IMR-90 (cell line): ENCODE measurements around the gene SLC51A. TPM values are rescaled to one million over a fixed set of nuclear protein-coding genes. Genes with fewer than 3 reads are reported as not detected.

Source experiments
- ATAC-seq: fragments of 200-7000 bp; cut with Tn5 transposase; 2 replicates; pipeline ENCODE4 v1.9.1; 2020; ENCODE audit warnings: low read depth, mild to moderate bottlenecking, moderate library complexity
- BruUV-seq: library from RNA; stranded (reverse); fragments of 400-500 nt; replicated peaks from 2 replicates; lab custom pipeline; 2021; lab: Mats Ljungman, UMichigan
- CTCF ChIA-PET: fragments of 300-600 bp; formaldehyde crosslinking; extraction: SDS; loops from one replicate; lab custom pipeline; 2021; ENCODE audit warnings: antibody characterized with exemption; lab: Yijun Ruan, JAX
- POLR2A ChIA-PET: fragments of 300-600 bp; sonication (Branson Sonifier 250); formaldehyde crosslinking; loops from one replicate; lab custom pipeline; 2022; ENCODE audit warnings: antibody characterized with exemption; ENCODE audit not compliant: unreplicated experiment; lab: Charles Lee
- DNase-seq: peaks from one replicate; pipeline ENCODE4 v3.0.0; 2013
- H2AFZ ChIP-seq: replicated peaks from 2 replicates; pipeline ENCODE3; 2013; ENCODE audit warnings: low read length, mild to moderate bottlenecking; ENCODE audit not compliant: poor library complexity
- H2AK5ac ChIP-seq: 2 replicates; pipeline ENCODE4 v1.6.1; 2013; ENCODE audit warnings: low read depth, low read length, inconsistent platforms
- H2AK9ac ChIP-seq: replicated peaks from 2 replicates; pipeline ENCODE3; 2013; ENCODE audit warnings: mild to moderate bottlenecking, low read depth, low read length, moderate library complexity; ENCODE audit not compliant: poor library complexity
- H2BK120ac ChIP-seq: 2 replicates; pipeline ENCODE4 v1.6.1; 2013; ENCODE audit warnings: low read depth, low read length, inconsistent platforms
- H2BK15ac ChIP-seq: 3 replicates; pipeline ENCODE4 v1.6.1; 2013; ENCODE audit warnings: low read depth, low read length, inconsistent platforms
- H2BK20ac ChIP-seq: 2 replicates; pipeline ENCODE4 v1.6.1; 2013; ENCODE audit warnings: low read depth, mild to moderate bottlenecking, inconsistent platforms, low read length, moderate library complexity
- H2BK5ac ChIP-seq: 2 replicates; pipeline ENCODE4 v1.6.1; 2013; ENCODE audit warnings: mild to moderate bottlenecking, low read depth, low read length, inconsistent platforms; ENCODE audit not compliant: poor library complexity, severe bottlenecking
- H3K14ac ChIP-seq: replicated peaks from 2 replicates; pipeline ENCODE4 v1.6.1; 2013; ENCODE audit warnings: low read depth, low read length, inconsistent platforms
- H3K18ac ChIP-seq: 2 replicates; pipeline ENCODE4 v1.6.1; 2013; ENCODE audit warnings: low read depth, low read length, control low read depth
- H3K23ac ChIP-seq: 2 replicates; pipeline ENCODE4 v1.6.1; 2013; ENCODE audit warnings: low read depth, low read length, inconsistent platforms
- H3K27ac ChIP-seq: 2 replicates; pipeline ENCODE4 v1.5.1; 2013; ENCODE audit warnings: mild to moderate bottlenecking, control low read depth, low read length; ENCODE audit not compliant: insufficient read depth
- H3K27me3 ChIP-seq: 2 replicates; pipeline ENCODE4 v1.6.1; 2013; ENCODE audit warnings: low read length; ENCODE audit not compliant: control insufficient read depth, insufficient read depth
- H3K36me3 ChIP-seq: 2 replicates; pipeline ENCODE4 v1.6.1; 2013; ENCODE audit warnings: low read length, mixed read lengths; ENCODE audit not compliant: control insufficient read depth, insufficient read depth
- H3K4ac ChIP-seq: 2 replicates; pipeline ENCODE4 v1.6.1; 2013; ENCODE audit warnings: low read depth, low read length, inconsistent platforms
- H3K4me1 ChIP-seq: 2 replicates; pipeline ENCODE4 v1.6.1; 2013; ENCODE audit warnings: low read length, mixed read lengths; ENCODE audit not compliant: control insufficient read depth, insufficient read depth
- H3K4me2 ChIP-seq: 2 replicates; pipeline ENCODE4 v1.6.1; 2013; ENCODE audit warnings: low read depth, mild to moderate bottlenecking, control low read depth, low read length, moderate library complexity
- H3K4me3 ChIP-seq: 2 replicates; pipeline ENCODE4 v1.5.1; 2013; ENCODE audit warnings: low read depth, mild to moderate bottlenecking, control low read depth, low read length, moderate library complexity; ENCODE audit not compliant: insufficient read depth
- H3K56ac ChIP-seq: 2 replicates; pipeline ENCODE4 v1.6.1; 2013; ENCODE audit warnings: low read length, inconsistent platforms; ENCODE audit not compliant: insufficient read depth; ENCODE audit errors: extremely low read depth
- H3K79me1 ChIP-seq, 2 experiments: 2 replicates each; pipeline ENCODE4 v1.6.1; 2013; ENCODE audit warnings: low read length in 2 of 2, inconsistent platforms in 1 of 2, low read depth in 1 of 2
- H3K9ac ChIP-seq: 2 replicates; pipeline ENCODE4 v1.6.1; 2013; ENCODE audit warnings: low read depth, low read length, control low read depth
- H3K9me1 ChIP-seq: 2 replicates; pipeline ENCODE4 v1.6.1; 2013; ENCODE audit warnings: low read length, inconsistent platforms; ENCODE audit not compliant: insufficient read depth
- H3K9me3 ChIP-seq: 2 replicates; pipeline ENCODE4 v1.6.1; 2013; ENCODE audit warnings: low read length; ENCODE audit not compliant: control insufficient read depth, insufficient read depth
- H4K20me1 ChIP-seq: 2 replicates; pipeline ENCODE4 v1.6.1; 2013; ENCODE audit warnings: low read length, inconsistent platforms; ENCODE audit not compliant: insufficient read depth
- H4K5ac ChIP-seq: 2 replicates; pipeline ENCODE4 v1.6.1; 2013; ENCODE audit warnings: mild to moderate bottlenecking, low read depth, low read length, control low read depth
- H4K8ac ChIP-seq, 2 experiments: 2 replicates each; pipeline ENCODE4 v1.6.1; 2013; ENCODE audit warnings: low read depth in 2 of 2, low read length in 2 of 2, control low read depth in 1 of 2, inconsistent platforms in 1 of 2
- H4K91ac ChIP-seq: 2 replicates; pipeline ENCODE4 v1.6.1; 2013; ENCODE audit warnings: low read depth, low read length, inconsistent platforms; ENCODE audit not compliant: insufficient read depth
- BHLHE40 ChIP-seq: fragments of 150-350 bp; IDR thresholded peaks from 2 replicates; pipeline ENCODE4 v1.6.1; 2016; ENCODE audit warnings: mild to moderate bottlenecking, low read depth, low read length
- CEBPB ChIP-seq: IDR thresholded peaks from 2 replicates; pipeline ENCODE4 v1.6.1; 2012; ENCODE audit warnings: low read depth, low read length, improper control_type of control experiment
- MXI1 ChIP-seq: IDR thresholded peaks from 2 replicates; pipeline ENCODE4 v1.6.1; 2012; ENCODE audit warnings: low read depth, mild to moderate bottlenecking, low read length, moderate library complexity, borderline replicate concordance
- NFE2L2 ChIP-seq: fragments of 150-350 bp; IDR thresholded peaks from 2 replicates; pipeline ENCODE4 v1.6.1; 2016; ENCODE audit warnings: low read depth, mild to moderate bottlenecking, low read length
- RCOR1 ChIP-seq: IDR thresholded peaks from 2 replicates; pipeline ENCODE4 v1.6.1; 2012; ENCODE audit warnings: mild to moderate bottlenecking, low read length, improper control_type of control experiment; ENCODE audit not compliant: insufficient replicate concordance
- RFX5 ChIP-seq: IDR thresholded peaks from 2 replicates; pipeline ENCODE4 v1.8.0; 2012; ENCODE audit warnings: low read depth, mild to moderate bottlenecking, low read length, moderate library complexity
- SMC3 ChIP-seq: fragments of 150-350 bp; IDR thresholded peaks from 2 replicates; pipeline ENCODE4 v1.6.1; 2016; ENCODE audit warnings: low read depth, mild to moderate bottlenecking, antibody characterized with exemption, low read length, moderate library complexity
- WGBS, 2 experiments: methylation state at CpG; one replicate each; pipeline versions ENCODE4 v1.1.5 to v1.1.7; 2013; ENCODE audit warnings: missing lambda C conversion rate in 2 of 2; ENCODE audit not compliant: insufficient read length in 1 of 2; ENCODE audit errors: extremely low coverage in 2 of 2; 5-methylcytosine and 5-hydroxymethylcytosine counted together
- dilution Hi-C: fragments of 300-500 bp; cut with HindIII; formaldehyde crosslinking; loops from one replicate; pipeline ENCODE4 v1.14.3; 2018; ENCODE audit warnings: low sequenced_read_pairs; ENCODE audit not compliant: unreplicated experiment
- in situ Hi-C: fragments of 300-500 bp; cut with MboI; formaldehyde crosslinking; loops from 3 replicates; pipeline ENCODE4 v1.14.3; 2019; ENCODE audit warnings: low sequenced_read_pairs, inconsistent platforms, mixed read lengths
- intact Hi-C: fragments of 100-400 bp; cut with micrococcal nuclease; formaldehyde crosslinking; loops from 2 replicates; pipeline ENCODE4 v1.10.0; 2022
- polyA plus RNA-seq, 3 experiments: library from polyadenylated mRNA; depleted of rRNA; stranded (reverse); fragments of >200 nt; gene quantifications; 2 replicates each; pipeline ENCODE4 v1.2.3, GENCODE V29; 2012; ENCODE audit warnings: low replicate concordance in 1 of 3
- total RNA-seq: library from RNA; depleted of rRNA; stranded (reverse); fragments of >200 nt; gene quantifications from 2 replicates; pipeline ENCODE4 v1.2.3, GENCODE V29; 2012
- TF ChIP-seq, protein P1 (sequence below): conservative IDR thresholded peaks from 2 replicates; pipeline ENCODE4 v1.5.1; 2012; ENCODE audit warnings: mild to moderate bottlenecking, low read depth, low read length, improper control_type of control experiment

SLC51A gene
- total and polyA plus RNA-seq, 2 of the 4 experiments (the other 2 are of a cell fraction): not detected

DNA sequence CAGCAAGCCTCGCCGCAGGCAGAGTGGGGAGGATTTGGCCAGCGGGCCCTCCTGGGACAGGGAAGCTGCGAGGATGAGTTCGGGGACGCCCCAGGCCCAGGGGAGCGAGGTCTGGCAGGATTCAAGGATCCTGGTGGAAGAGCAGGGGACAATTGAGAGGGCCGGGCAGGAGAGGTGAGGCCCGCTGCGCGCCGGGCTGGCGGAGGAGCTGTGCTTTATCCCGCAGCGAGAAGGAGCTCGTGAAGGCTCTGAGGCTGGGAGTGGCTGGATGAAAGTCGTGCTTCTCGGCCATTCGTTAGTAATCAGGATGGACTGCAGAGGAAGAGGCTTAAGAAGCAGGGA is 3.6 kb downstream of the SLC51A start (continued):
- TF ChIP-seq BHLHE40 (no peak), RCOR1 (no peak)

DNA sequence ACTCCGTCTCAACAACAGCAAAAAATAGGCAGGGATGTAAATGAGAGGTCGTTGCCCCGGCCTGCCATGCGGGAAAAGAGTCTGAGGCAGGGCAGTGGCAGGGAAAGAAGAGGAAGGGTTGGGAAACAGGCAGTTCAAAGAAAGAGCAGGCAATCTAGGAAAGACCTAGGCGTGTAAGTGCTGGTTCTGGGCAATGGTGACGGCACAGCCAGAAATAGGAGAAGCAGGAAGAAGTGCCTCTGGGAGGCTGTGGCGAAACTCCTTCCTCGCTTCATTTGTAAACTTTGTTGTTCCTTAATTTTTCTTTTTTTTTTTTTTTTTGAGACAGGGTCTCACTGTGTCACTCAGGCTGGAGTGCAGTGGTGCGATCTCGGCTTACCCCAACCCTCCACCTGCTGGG is 4.3 kb downstream of the SLC51A start:
- Histone ChIP-seq H4K20me1 (no peaks in the 10 kb centered on the region; the same call in 1 of the 2 replicates), H2AK9ac (no peak overlapping the region), H2BK5ac (no peak overlapping the region), H3K36me3 (no peaks in the 10 kb centered on the region), H4K5ac (no peak overlapping the region), H3K14ac (no peak overlapping the region), H2BK20ac (no peak overlapping the region), H3K18ac (no peak overlapping the region), H3K9me1 (0 out of 2 replicates have a peak, but pooled peaks cover 3% of the 10 kb centered on the region), H2BK15ac (no peak overlapping the region), H2AK5ac (no peak overlapping the region), H3K4me1 (0 out of 2 replicates have a peak, but pooled peaks cover 2% of the 10 kb centered on the region), H2BK120ac (no peak overlapping the region), H3K9ac (no peak overlapping the region), H3K27me3 (peaks cover 9% of the 10 kb centered on the region; the same call in 1 of the 2 replicates), H3K9me3 (no peaks in the 10 kb centered on the region), H3K4me2 (no peak overlapping the region), H3K56ac (no peak overlapping the region), H3K27ac (no peak overlapping the region), H3K23ac (no peak overlapping the region), H3K4ac (no peak overlapping the region), H4K91ac (no peak overlapping the region), H4K8ac (no peak overlapping the region), H2AFZ (no peak overlapping the region), H3K4me3 (no peak overlapping the region), H3K79me1 (no peaks in the 10 kb centered on the region)
- intact Hi-C loops: no loop called here
- ChIA-PET POLR2A (no interaction called here), CTCF (no interaction called here)
- no TSS peak for BruUV-seq
- dilution Hi-C loops: no loop called here
- no peak for TF ChIP-seq SMC3
- no peak for TF ChIP-seq RFX5
- no peak for TF ChIP-seq CEBPB
- no peak for TF ChIP-seq NFE2L2
- TF ChIP-seq, protein P1, sequence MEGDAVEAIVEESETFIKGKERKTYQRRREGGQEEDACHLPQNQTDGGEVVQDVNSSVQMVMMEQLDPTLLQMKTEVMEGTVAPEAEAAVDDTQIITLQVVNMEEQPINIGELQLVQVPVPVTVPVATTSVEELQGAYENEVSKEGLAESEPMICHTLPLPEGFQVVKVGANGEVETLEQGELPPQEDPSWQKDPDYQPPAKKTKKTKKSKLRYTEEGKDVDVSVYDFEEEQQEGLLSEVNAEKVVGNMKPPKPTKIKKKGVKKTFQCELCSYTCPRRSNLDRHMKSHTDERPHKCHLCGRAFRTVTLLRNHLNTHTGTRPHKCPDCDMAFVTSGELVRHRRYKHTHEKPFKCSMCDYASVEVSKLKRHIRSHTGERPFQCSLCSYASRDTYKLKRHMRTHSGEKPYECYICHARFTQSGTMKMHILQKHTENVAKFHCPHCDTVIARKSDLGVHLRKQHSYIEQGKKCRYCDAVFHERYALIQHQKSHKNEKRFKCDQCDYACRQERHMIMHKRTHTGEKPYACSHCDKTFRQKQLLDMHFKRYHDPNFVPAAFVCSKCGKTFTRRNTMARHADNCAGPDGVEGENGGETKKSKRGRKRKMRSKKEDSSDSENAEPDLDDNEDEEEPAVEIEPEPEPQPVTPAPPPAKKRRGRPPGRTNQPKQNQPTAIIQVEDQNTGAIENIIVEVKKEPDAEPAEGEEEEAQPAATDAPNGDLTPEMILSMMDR: no peak
- TF ChIP-seq MXI1: no peak
- no peak for DNase-seq
- in situ Hi-C loops: no loop called here
- no peak for ATAC-seq
- WGBS, 2 experiments: no CpG with 5 or more reads among the region's 10 CpGs
